HG02763 (cell line): Measurements from ENCODE around the gene CPEB2.
"Not testable (repeated sequence)": the region's sequence is repeated elsewhere in the genome, so short reads cannot be mapped to it uniquely, and the experiment has no call there.

Experiments used
- ATAC-seq: cut with Tn5 transposase; IDR thresholded peaks from one replicate; pipeline ENCODE4 v1.9.1; 2021; ENCODE audit warnings: mild to moderate bottlenecking, moderate library complexity; ENCODE audit not compliant: unreplicated experiment

The CPEB2 gene

DNA sequence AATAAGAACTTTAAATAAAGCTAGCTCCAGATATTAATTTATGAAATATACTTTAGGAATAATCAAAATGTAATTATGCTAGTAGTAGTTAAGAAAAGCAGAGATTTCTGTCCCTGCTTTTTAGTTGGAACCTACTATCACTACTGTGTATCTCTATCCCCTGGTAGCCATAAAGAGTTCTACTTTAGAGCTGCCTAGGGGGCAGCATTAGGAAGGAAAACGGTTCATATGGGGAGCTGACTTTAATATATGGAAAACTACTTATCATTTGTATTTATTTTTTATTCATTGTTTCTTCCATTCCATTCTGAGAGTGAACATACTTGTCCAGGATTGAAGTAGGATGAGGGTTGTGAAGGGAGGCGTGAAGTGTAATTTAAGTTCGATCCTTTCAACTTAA lies 40.9 kb downstream of the CPEB2 start:
- no peak for ATAC-seq

DNA sequence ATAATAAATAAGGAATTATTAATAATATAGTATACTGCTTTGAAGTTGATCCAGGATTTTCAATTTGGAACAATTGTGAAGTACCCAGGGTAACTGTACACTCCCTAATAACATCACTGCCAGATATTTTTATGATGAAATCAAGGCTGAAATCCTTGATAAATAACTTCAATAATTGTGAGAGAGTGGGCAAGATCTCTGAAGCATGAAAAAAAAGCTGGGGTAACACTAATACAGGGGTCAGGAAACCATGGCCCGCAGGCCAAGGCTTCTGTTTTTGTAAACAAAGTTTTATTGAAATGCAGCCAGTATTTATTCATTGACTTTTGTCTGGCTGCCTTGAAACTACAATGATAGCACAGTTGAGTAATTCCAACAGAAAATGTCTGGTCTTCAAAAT lies 41.6 kb downstream of the CPEB2 start:
- no peak for ATAC-seq

GRCh38 chr4:15054541-15054940 lies 52.3 kb downstream of the CPEB2 start:
- ATAC-seq, result no peak

- no peak for ATAC-seq
Measured at GRCh38 chr4:15060213-15060612, 57.9 kb downstream of the CPEB2 start.

GRCh38 chr4:15063341-15063740 lies 61.1 kb downstream of the CPEB2 start:
- no peak for ATAC-seq

DNA sequence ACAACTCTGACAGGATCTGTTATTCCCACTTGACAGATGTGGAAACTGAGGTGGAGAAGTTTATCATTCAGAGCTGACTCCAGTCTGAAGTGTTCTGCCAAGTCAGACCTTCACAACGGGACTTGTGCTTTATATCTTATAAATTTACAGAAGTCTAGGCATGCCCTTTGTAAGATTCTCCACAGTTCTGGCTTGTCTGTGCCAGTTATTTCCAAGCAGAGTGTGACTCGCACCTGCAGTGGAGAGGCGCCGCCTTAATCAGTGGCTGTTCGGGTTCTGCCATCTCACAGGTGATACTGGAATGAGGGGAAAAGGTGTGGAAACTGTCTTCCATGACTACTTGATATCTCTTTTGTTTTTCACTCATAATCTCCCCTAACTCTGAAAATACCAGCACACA lies 63.2 kb downstream of the CPEB2 start:
- no peak for ATAC-seq

DNA sequence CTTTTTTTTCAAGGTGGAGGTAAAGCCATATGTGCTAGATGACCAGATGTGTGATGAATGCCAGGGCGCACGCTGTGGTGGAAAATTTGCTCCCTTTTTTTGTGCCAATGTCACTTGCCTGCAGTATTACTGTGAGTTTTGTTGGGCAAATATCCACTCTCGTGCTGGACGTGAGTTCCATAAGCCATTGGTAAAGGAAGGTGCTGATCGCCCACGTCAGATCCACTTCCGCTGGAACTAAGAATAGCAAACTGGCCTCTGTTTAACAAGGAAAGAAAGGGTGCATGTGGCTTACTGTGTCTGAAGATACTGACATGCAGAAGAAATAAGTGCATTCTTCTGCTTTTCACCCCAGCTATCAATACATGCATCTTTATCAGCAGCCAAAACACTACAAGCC lies 63.9 kb downstream of the CPEB2 start:
- no peak for ATAC-seq

GRCh38 chr4:15068298-15068697 lies 66.0 kb downstream of the CPEB2 start:
- no peak for ATAC-seq

- no peak for ATAC-seq
Measured at GRCh38 chr4:15075875-15076274, 73.6 kb downstream of the CPEB2 start.

DNA sequence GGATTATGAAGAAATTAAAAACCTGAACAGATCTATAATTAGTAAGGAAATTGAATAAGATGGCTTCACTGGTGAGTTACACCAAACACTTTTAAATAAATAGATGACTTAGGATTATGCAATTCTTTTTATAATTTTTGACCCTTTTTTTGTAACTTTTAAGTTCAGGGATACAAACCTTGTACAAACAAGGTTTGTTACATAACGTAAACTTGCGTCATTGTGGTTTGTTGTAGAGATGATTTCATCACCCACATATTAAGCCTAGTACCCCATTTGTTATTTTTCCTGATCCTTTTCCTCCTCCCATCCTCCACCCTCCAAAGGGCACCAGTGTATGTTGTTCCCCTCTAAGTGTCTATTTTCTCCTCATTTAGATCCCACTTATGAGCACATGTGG lies 75.7 kb downstream of the CPEB2 start:
- no peak for ATAC-seq

DNA sequence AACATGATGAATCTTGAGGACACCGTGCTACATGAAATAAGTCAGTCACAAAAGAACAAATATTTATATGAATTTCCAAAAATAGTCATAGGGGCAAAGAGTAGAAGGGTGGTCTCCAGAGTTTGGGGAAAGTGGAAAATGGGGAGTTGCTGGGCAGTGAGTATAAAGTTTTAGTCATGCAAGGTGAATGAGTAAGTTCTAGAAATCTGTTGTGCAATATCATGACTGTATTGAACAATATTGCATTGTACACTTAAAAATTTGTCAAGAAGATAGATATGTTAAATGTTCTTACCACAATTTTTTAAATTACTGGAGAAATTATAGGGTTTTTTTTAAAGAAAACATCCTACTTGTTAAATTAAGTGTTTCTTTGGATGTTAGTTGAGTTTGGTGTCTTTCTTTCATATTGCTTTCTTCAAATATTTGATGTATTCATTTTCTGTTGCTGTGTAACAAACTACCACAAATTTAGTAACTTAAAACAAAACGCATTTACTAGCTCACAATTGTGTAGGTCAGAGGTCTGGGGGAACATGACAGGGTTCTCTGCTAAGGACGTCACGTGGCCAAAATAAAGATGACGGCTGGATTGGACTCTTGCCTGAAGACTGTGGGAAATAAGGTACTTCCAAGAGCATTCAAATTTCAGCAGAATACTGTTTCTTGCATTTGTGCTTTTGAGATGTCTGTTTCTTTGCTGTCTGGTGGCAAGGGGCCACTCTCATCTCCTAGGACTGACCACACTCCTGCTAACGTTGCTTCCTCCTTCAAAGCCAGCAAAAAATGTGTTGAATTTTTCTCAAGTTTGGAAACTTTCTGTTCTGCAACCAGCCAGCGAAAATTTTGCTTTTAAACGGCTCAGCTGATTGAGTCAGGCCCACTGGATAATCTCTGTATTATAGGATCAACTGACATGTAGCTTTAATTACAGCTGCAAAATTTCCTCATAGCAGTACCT lies 76.7 kb downstream of the CPEB2 start:
- no peak for ATAC-seq

GRCh38 chr4:15084780-15085179 lies 82.5 kb downstream of the CPEB2 start:
- no peak for ATAC-seq

DNA sequence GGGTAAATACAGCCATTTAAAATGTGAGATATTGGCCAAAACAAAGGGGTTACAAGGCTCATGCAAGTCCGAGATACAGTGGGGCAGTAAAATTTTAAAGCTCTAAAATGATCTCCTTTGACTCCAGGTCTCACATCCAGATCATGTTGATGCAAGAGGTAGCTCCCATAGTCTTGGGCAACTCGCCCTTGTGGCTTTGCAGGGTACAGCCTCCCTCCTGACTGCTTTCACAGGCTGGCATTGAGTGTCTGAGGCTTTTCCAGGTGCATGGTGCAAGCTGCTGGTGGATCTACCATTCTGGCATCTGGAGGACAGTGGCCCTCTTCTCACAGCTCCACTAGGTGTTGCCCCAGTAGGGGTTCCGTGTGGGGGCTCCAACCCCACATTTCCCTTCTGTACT lies 83.5 kb downstream of the CPEB2 start:
- not testable (repeated sequence) for ATAC-seq

DNA sequence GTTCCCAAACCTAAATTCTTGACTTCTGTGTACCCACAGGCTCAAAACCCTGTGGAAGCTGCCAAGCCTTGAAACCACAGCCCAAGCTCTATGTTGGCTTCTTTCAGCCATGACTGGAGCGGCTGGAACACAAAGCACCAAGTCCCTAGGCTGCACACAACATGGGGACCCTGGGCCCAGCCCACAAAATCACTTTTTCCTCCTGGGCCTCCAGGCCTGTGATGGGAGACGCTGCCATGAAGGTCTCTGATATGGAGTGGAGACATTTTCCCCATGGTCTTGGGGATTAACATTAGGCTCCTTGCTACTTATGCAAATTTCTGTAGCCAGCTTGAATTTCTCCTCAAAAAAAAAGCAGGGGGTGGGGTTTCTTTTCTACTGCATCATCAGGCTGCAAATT lies 84.0 kb downstream of the CPEB2 start:
- not testable (repeated sequence) for ATAC-seq

DNA sequence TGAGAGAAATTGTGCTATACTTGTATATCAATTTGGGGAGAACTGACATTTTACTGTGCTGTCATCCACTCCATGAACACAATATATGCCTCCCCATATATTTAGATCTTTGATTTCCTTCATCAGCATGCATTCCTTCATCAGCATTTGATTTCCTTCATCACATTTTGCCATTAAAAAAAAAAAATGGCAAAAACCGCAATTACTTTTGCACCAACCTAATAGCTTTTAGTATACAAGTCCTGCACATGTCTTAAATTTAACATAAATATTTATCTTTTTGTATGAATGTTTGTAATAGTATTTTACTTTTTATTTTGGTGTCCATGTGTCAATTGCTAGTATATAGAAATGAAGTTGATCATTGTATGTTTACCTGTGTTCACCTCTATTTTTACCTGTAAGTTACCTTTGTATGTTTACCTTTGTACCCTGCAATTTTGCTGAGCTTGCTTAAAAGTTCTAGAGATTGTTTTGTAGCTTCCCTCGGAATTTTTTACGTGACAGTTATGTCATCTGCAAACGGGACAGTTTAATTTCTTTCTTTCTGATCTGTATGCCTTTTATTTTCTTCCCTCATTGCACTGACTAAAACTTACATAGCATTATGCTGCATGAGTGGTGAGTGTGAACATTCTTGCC lies 86.2 kb downstream of the CPEB2 start:
- no peak for ATAC-seq

GRCh38 chr4:15089979-15090378 lies 87.7 kb downstream of the CPEB2 start:
- no peak for ATAC-seq

GRCh38 chr4:15100380-15100779 lies 98.1 kb downstream of the CPEB2 start:
- no peak for ATAC-seq

DNA sequence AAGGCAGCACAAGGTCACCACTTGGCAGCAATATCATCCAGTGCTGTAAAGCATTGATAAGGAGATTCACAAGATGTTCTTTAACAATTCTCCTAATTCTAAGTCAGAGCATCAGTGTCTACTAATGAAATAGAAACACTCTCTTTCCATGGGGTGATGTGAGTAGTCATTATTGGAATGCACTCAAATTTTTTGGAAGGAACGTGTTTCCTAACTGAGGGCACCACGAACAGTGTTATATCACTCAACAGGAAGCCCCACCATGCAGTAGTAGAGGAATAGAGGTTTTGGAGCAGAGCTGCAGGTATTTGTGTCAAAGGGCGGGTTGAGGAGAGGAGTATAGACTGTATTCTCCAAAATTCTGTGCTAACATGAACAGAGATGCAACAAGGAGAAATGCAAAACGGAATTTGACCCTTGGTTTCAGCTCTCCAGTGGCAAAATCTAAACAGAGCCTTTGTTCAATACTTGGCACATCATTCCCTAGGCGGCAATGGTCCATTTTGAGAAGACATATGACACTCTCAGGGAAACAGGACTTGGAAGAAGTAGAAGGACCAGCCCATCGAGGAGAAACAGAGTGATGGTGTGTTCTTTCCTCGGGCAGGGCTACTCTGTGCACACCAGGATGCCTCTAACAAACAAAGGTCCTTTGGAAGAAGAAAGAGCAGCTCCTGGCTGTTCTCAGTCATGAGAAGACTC lies 98.9 kb downstream of the CPEB2 start:
- ATAC-seq, result no peak

- no peak for ATAC-seq
Measured at GRCh38 chr4:15104825-15105224, 102.5 kb downstream of the CPEB2 start.

DNA sequence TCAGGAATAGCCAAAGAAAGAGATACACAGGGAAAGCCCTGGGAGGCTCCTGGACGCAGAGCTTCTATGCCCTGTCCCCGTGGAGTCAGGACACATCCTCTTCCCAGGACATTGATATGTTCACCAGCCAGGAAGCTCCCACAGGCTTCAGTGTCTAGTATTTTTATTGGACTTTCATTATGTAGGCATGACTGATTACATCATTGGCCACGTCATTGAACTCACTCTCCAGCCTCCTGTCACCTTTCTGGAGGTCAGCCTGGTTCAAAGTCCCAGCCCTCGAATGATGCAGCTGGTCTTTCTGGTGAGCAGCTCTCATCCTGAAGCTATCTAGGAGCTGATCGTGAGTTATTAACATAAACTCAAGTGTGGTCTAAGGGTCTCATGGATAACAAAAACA lies 104.1 kb downstream of the CPEB2 start:
- ATAC-seq, result no peak

GRCh38 chr4:15109600-15109999 lies 107.3 kb downstream of the CPEB2 start:
- ATAC-seq, result no peak

GRCh38 chr4:15110120-15110571 lies 107.9 kb downstream of the CPEB2 start:
- no peak for ATAC-seq
